ENCODE data around the gene CDH13.

The CDH13 gene

DNA sequence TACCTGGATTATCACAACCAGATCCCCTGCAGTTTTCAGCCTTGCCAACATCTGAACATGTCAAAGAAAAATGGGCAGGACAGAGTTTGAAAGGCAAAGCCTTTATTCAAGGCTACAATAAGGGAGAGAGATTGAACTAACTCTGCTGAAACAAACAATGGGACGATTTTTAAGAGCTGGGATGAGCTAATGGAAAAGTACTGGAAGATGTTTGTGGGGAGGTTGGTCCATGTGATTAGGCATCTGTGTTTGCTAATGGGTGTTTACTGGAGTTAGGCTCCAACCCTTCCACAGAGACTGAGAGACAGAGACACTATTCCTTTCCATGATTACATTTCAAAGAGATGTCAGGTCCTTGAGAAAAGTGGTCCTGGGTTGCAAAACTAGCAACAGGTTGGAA, 1146.0 kb downstream of the CDH13 start:
- POLR2A ChIA-PET = no interaction called here
- CTCF ChIA-PET = no interaction called here
- DNase-seq (ENCODE audit: extremely low spot score) = no peak
- TF ChIP-seq, protein P1, sequence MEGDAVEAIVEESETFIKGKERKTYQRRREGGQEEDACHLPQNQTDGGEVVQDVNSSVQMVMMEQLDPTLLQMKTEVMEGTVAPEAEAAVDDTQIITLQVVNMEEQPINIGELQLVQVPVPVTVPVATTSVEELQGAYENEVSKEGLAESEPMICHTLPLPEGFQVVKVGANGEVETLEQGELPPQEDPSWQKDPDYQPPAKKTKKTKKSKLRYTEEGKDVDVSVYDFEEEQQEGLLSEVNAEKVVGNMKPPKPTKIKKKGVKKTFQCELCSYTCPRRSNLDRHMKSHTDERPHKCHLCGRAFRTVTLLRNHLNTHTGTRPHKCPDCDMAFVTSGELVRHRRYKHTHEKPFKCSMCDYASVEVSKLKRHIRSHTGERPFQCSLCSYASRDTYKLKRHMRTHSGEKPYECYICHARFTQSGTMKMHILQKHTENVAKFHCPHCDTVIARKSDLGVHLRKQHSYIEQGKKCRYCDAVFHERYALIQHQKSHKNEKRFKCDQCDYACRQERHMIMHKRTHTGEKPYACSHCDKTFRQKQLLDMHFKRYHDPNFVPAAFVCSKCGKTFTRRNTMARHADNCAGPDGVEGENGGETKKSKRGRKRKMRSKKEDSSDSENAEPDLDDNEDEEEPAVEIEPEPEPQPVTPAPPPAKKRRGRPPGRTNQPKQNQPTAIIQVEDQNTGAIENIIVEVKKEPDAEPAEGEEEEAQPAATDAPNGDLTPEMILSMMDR (IDR thresholded peaks at IDR 0.05; ENCODE audit: control extremely low read depth, extremely low read depth, low read depth, missing control alignments) = no peak

DNA sequence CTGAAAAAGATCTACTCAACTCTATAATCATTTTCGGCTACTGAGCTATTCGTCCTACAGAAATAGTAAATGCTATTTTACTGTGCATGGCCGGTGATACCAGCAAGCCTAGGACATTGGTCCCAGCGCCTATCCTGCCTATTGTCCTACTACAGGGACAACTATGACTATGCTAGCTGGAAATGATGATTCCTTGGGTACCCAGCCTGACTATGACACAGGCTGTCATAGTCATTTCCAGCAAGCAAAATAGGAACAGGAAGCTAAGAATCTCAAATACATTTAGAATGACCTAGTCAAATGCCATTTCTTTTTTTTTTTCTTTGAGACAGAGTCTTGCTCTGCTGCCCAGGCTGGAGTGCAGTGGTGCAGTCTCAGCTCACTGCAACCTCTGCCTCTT, 1147.3 kb downstream of the CDH13 start:
- TF ChIP-seq, protein P1 (IDR thresholded peaks at IDR 0.05; ENCODE audit: control extremely low read depth, extremely low read depth, low read depth, missing control alignments) = no peak
- ChIA-PET CTCF (interaction anchor here (0.8 kb wide), 1 partner anchor 503 kb away, joined by 3 read pairs; no protein-coding TSS in a partner anchor), POLR2A (no interaction called here)
- DNase-seq (ENCODE audit: extremely low spot score) = no peak

DNA sequence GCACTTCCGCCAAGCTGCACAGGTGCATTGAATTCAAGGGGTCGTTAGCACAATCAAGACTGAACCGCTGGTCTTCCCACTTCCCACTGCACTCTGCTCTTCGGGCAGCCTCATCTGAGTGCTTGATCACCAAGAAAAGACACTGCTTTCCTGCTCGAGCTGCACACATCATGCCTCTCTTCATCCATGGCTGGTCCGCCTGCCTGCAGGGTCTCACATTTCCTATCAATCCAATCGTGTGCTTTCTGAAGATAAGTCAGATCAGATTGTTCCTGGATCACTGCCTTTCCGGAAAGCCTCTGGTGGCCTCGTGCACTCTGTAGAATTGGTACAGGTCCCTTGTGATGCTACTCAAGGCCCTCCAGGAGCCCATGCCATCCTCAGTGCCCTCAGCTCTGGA, 1150.2 kb downstream of the CDH13 start:
- POLR2A ChIA-PET = no interaction called here
- CTCF ChIA-PET = no interaction called here
- no peak for DNase-seq (ENCODE audit: extremely low spot score)
- TF ChIP-seq, protein P1 (IDR thresholded peaks at IDR 0.05; ENCODE audit: control extremely low read depth, extremely low read depth, low read depth, missing control alignments) = no peak

DNA sequence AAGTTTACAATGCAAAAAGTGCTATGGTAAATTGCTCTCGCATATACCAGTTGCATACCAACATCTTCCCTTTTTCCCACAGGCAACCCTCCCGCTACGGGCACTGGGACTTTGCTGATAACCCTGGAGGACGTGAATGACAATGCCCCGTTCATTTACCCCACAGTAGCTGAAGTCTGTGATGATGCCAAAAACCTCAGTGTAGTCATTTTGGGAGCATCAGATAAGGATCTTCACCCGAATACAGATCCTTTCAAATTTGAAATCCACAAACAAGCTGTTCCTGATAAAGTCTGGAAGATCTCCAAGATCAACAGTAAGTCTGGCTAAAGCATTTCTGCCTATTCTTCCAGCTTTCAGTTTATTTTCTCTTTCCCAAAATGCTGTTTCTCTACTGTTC, 1153.1 kb downstream of the CDH13 start:
- TF ChIP-seq, protein P1 (IDR thresholded peaks at IDR 0.05; ENCODE audit: control extremely low read depth, extremely low read depth, low read depth, missing control alignments) = no peak
- POLR2A ChIA-PET = no interaction called here
- CTCF ChIA-PET = no interaction called here
- no peak for DNase-seq (ENCODE audit: extremely low spot score)

DNA sequence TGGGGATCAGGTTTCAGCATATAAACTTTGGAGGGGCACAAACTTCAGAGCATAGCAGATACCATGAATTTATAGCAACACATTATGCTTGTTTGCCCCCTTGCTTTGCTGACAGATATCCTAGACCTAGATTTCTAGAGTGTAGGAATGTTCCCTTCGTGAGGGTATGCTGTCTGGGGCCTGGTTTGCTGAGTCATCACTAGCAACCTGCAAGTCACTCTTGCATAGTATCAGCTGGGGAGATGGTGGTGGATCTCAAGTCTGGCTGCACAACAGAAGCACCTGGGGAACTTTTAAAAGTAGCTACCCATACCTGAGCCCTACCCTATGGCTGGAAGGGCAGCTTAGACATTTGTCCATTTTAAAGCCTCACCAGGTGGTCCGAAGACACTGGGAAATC, 1158.7 kb downstream of the CDH13 start:
- DNase-seq (ENCODE audit: extremely low spot score) = no peak
- TF ChIP-seq, protein P1 (IDR thresholded peaks at IDR 0.05; ENCODE audit: control extremely low read depth, extremely low read depth, low read depth, missing control alignments) = no peak
- ChIA-PET POLR2A (no interaction called here), CTCF (no interaction called here)

DNA sequence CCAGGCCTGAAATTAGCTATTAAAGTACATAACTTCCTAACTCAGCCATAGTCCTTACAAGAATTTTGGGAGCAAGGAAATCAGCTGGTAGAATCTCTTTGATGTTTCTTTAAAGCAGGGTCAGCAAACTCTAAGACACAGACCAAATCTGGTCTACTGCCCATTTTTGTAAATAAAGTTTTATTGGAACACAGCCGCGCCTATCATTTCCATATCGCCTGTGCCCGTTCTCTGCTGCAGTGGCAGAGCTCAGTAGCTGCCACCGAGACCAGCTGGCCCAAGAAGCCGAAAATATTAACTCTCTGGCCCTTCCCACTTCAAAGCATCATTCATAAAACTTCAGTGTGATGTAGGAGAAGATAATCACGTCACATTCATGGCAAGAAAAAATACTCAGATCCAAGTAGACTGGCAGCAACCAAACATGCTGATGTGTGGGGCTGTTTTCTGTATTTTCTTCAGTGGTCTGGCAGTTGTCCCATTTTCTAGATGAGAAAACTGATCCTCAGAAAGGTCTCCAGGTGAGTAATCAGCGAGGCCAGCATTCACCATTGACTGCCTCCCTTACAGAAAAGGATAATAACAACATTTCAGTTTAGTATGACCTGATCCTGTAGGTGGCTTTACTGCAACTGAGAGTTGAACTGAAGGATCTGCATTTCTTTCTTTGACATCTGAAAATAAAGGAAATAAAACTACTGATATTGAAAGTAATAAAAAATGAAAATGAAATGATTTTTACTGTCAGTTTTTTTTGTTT, 1163.1 kb downstream of the CDH13 start:
- ChIA-PET CTCF (interaction anchor here (0.7 kb wide), 1 partner anchor 167 kb away, joined by 3 read pairs; no protein-coding TSS in a partner anchor), POLR2A (no interaction called here)
- no peak for DNase-seq (ENCODE audit: extremely low spot score)
- TF ChIP-seq, protein P1 (IDR thresholded peaks at IDR 0.05; ENCODE audit: control extremely low read depth, extremely low read depth, low read depth, missing control alignments) = no peak

All from GM10248 (cell line).